HG03439 (cell line): ENCODE measurements around the gene ZACN.

ENCODE experiments used
- ATAC-seq: cut with Tn5 transposase; IDR thresholded peaks from one replicate; pipeline ENCODE4 v1.9.1; 2021; ENCODE audit warnings: mild to moderate bottlenecking, moderate library complexity; ENCODE audit not compliant: unreplicated experiment

Gene ZACN

DNA sequence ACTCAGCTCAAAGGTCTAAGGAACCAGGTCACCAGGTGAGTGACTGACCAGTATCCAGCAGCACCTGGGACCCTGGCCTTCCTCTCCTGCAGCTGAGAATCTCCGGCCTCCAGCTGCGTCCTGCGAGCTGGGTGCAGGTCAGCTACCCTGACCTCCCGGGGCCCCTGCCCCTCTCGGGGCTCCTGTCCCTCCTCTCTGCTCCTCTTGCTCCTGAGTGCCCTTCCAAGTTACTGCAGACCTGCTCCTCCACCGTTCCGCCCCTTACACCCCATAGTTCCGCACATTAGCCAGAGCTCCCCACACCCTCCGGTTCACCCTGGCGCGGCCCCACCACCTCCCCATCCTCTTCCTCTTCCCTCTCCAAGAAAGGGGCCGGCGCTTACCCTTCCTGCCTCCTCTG lies 51.5 kb downstream of the ZACN start:
- no peak for ATAC-seq

DNA sequence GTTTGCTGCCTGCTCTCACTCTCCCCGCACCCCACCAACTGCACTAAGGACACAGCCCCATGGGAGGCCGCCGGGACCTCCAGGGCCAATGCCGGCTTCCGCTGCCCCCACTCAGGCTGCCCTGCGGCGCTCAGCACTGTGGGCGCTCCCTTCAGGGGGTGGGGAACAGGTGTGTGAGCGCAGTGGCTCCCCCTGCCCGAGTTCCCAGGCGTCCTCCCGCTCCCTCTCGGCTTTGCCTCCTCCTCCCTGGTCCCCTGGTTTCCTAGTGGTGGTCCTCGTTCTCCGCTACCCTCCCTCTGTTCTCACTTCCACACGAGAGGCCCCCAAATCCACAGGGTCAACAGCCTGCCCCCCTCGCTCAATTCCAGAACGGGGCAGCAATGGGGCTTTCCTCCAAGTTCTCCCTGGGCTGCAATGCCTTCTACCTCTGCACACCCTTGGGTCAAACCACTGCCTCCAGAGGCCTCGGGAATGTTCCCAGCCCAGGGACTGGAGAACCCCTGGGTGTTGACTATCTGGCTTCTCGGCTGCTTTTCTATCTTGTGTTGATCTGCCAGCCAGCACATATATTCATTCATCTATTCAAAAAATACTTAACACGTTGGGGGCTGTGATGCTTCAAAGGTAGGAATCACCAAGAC lies 52.2 kb downstream of the ZACN start:
- ATAC-seq: no peak

GRCh38 chr17:76131692-76132573 lies 53.0 kb downstream of the ZACN start:
- ATAC-seq: no peak
